Right lobe of liver (tissue), 6 donors: Measurements from ENCODE around the gene NDUFC1. TPM values are rescaled to one million over a fixed set of nuclear protein-coding genes. Genes with fewer than 3 reads are reported as not detected.

Experiments used
- ATAC-seq, 4 donors: fragments of 200-7000 bp; cut with Tn5 transposase; one replicate each; pipeline ENCODE4 v1.9.1; 2020; ENCODE audit warnings: mild to moderate bottlenecking in 4 of 4, moderate library complexity in 4 of 4
- DNase-seq, 3 donors: peaks; one replicate each; pipeline ENCODE4 v3.0.0-alpha.2; 2020
- H3K27ac ChIP-seq, 3 donors: fragments of 200-600 bp; one replicate each; pipeline ENCODE4 v1.8.0; 2022
- H3K27me3 ChIP-seq, 2 donors: fragments of 200-600 bp; one replicate each; pipeline ENCODE4 v1.8.0; 2022
- H3K36me3 ChIP-seq, 4 donors: fragments of 200-600 bp; sonication (generic) in 1 of 4; one replicate each; pipeline versions ENCODE4 v1.5.1 to v1.8.0; 2017 to 2022; ENCODE audit warnings: control low read depth in 1 of 4
- H3K4me1 ChIP-seq, 4 donors: fragments of 200-600 bp; sonication (generic) in 1 of 4; one replicate each; pipeline versions ENCODE4 v1.5.1 to v1.8.0; 2017 to 2022; ENCODE audit warnings: control low read depth in 1 of 4
- H3K4me3 ChIP-seq, 3 donors: fragments of 200-600 bp; one replicate each; pipeline ENCODE4 v1.8.0; 2022
- H3K9me3 ChIP-seq, 4 donors: fragments of 200-600 bp; sonication (generic) in 1 of 4; one replicate each; pipeline versions ENCODE4 v1.5.1 to v1.8.0; 2017 to 2022; ENCODE audit warnings: control low read depth in 1 of 4
- POLR2A ChIP-seq: fragments of 450-650 bp; IDR thresholded peaks from one replicate; pipeline ENCODE4 v1.6.1; 2017; ENCODE audit warnings: antibody characterized with exemption, mild to moderate bottlenecking
- WGBS: methylation state at CpG from one replicate; pipeline ENCODE4 v1.1.6; 2018; ENCODE audit warnings: low coverage, low lambda C conversion rate; ENCODE audit not compliant: insufficient coverage; ENCODE audit errors: missing lambda C conversion rate; 5-methylcytosine and 5-hydroxymethylcytosine counted together
- intact Hi-C, 2 donors: fragments of 100-400 bp; cut with DNase I; formaldehyde crosslinking; loops; one replicate each; pipeline versions ENCODE4 v1.11.2 to v1.14.1; 2022
- total RNA-seq, 6 experiments: library from RNA; depleted of rRNA in 2 of 6; stranded (reverse); fragments of >200 nt in 2 of 6; fragmentation: NEBNext Ultra II Directional in 3 of 6; extraction: Animal tissue kit (Norgen Biotek cat#: 25700) in 3 of 6; gene quantifications; one replicate each; pipeline versions ENCODE4 v1.1.0 to v1.2.4, GENCODE V29; 2016 to 2023
- TF ChIP-seq, protein P1 (sequence below), 4 donors: fragments of 200-600 bp in 3 of 4; fragments of 450-650 bp in 1 of 4; IDR thresholded peaks; one replicate each; pipeline versions ENCODE4 v1.5.1 to v1.8.0; 2016 to 2022; ENCODE audit warnings: antibody characterized with exemption in 4 of 4, mild to moderate bottlenecking in 2 of 4
- donor health status: DM: no; HTN: yes; CAD: no.
- donor health status: DM: no; HTN: no; CAD: no.
- donor health status: DM: no; HTN: no; CAD: no.
- donor health status: DM: no; HTN: yes; CAD: no.
- donor health status: DM: no; HTN: yes; CAD: no.

NDUFC1 gene
- total RNA-seq, 6 experiments from 2014 or later = 24.7 to 41.0 (median 32.1) TPM

DNA sequence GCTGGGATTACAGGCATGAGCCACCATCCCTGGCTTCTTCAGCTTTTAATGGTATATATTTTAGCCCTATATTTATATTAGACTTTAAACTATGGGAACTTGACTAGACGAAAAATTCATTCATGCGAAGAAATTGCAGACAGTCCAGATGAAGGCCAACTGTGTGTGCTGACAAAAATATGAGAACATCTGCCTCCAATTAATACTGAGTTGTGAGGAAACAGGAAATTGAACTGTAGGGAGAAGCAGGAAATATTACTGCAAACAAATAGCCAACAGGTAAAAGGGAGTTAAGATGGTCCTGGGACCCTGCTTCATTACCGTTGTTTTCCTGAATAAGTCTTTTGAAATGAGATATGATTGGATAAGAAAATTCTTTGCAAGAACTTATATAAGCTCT is 48.6 kb downstream of the NDUFC1 start:
- no peak for TF ChIP-seq POLR2A
- TF ChIP-seq, protein P1, sequence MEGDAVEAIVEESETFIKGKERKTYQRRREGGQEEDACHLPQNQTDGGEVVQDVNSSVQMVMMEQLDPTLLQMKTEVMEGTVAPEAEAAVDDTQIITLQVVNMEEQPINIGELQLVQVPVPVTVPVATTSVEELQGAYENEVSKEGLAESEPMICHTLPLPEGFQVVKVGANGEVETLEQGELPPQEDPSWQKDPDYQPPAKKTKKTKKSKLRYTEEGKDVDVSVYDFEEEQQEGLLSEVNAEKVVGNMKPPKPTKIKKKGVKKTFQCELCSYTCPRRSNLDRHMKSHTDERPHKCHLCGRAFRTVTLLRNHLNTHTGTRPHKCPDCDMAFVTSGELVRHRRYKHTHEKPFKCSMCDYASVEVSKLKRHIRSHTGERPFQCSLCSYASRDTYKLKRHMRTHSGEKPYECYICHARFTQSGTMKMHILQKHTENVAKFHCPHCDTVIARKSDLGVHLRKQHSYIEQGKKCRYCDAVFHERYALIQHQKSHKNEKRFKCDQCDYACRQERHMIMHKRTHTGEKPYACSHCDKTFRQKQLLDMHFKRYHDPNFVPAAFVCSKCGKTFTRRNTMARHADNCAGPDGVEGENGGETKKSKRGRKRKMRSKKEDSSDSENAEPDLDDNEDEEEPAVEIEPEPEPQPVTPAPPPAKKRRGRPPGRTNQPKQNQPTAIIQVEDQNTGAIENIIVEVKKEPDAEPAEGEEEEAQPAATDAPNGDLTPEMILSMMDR (IDR thresholded peaks at IDR 0.05) = no peak
- Histone ChIP-seq H3K27ac (no peak overlapping the region), H3K4me1 (no peaks in the 10 kb centered on the region), H3K4me3 (no peak overlapping the region), H3K36me3 (no peaks in the 10 kb centered on the region), H3K27me3 (no peaks in the 10 kb centered on the region), H3K9me3 (no peaks in the 10 kb centered on the region)
- WGBS = 55% methylated on average over 1 of the region's 3 CpGs
- intact Hi-C loops = no loop called here
- DNase-seq (no peak), ATAC-seq (no peak)

DNA sequence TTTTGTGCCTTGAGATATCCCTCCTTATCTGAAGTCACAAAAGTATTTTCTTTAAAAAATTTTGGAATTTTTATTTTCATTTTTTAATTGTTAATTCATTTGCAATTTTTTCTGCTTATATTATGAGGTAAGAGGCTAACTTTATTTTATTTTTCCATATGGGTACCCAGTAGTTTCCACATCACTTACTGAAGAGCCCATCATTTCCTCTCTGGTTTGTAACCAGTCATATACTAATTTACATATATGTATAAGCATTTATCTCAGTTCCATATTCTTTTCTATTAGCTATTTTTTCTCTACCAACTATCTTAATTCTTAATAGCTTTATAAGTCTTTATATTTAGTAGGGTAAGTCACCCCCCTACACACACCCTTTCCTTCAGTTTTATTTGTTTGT is 49.2 kb downstream of the NDUFC1 start:
- ATAC-seq = no peak
- H3K9me3 ChIP-seq = no peaks in the 10 kb centered on the region
- no peaks in the 10 kb centered on the region for H3K27me3 ChIP-seq
- DNase-seq = no peak
- TF ChIP-seq, protein P1 (IDR thresholded peaks at IDR 0.05) = no peak
- no peak for TF ChIP-seq POLR2A
- H3K4me1 ChIP-seq = no peaks in the 10 kb centered on the region
- intact Hi-C loops = no loop called here
- no peaks in the 10 kb centered on the region for H3K36me3 ChIP-seq
- no peak overlapping the region for H3K4me3 ChIP-seq
- H3K27ac ChIP-seq = no peak overlapping the region

DNA sequence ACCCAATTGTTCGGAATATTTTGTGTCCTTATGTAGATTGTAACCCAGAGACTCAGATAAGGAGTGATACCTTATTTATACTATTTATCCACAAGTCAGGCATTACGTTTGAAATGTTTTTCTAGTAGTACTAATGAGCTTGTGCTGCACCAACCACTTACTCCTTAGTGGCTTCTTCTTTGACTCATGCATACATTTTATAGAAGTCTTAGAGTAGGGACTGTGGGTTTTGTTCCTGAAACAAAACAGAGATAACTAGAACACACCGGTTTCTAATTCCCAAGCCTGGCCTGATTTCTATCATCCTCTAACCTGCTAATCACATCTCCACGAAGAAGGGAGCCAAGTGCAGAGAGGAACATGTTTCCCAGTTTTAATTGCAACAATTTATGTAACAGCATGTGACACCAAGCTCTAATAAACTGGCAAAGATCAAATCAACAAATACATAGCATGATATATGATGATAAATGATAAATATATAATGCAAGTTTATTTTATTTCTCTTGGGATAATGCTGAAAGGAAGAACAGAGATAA is 54.5 kb downstream of the NDUFC1 start:
- H3K4me1 ChIP-seq = no peaks in the 10 kb centered on the region
- DNase-seq (no peak), ATAC-seq (no peak)
- H3K27ac ChIP-seq = no peak overlapping the region
- no peaks in the 10 kb centered on the region for H3K9me3 ChIP-seq
- H3K4me3 ChIP-seq = no peak overlapping the region
- intact Hi-C loops = no loop called here
- 92% methylated on average over 4 of the region's 4 CpGs for WGBS
- no peaks in the 10 kb centered on the region for H3K27me3 ChIP-seq
- TF ChIP-seq, protein P1 (IDR thresholded peaks at IDR 0.05) = no peak
- TF ChIP-seq POLR2A = no peak
- H3K36me3 ChIP-seq = no peaks in the 10 kb centered on the region

DNA sequence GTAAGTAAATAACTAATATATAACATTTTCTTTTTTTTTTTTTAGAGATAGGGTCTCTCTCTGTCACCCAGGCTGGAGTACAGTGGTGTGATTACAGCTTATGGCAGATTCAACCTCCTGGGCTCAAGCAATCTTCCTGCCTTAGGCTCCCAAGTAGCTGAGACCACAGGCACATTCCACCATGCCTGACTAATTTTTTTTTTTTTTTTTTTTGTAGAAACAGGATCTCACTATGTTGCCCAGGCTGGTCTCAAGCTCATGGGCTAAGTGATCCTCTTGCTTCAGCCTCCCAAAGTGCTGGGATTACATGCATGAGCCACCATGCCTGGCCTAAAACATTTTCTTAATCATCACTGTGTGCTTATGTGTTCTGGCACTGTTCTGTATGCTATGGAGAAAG is 55.0 kb downstream of the NDUFC1 start:
- Histone ChIP-seq H3K36me3 (no peaks in the 10 kb centered on the region), H3K4me1 (no peaks in the 10 kb centered on the region), H3K4me3 (no peak overlapping the region), H3K27me3 (no peaks in the 10 kb centered on the region), H3K27ac (no peak overlapping the region), H3K9me3 (no peaks in the 10 kb centered on the region)
- no peak for TF ChIP-seq POLR2A
- TF ChIP-seq, protein P1 (IDR thresholded peaks at IDR 0.05) = no peak
- no peak for DNase-seq
- intact Hi-C loops = no loop called here
- ATAC-seq = no peak

DNA sequence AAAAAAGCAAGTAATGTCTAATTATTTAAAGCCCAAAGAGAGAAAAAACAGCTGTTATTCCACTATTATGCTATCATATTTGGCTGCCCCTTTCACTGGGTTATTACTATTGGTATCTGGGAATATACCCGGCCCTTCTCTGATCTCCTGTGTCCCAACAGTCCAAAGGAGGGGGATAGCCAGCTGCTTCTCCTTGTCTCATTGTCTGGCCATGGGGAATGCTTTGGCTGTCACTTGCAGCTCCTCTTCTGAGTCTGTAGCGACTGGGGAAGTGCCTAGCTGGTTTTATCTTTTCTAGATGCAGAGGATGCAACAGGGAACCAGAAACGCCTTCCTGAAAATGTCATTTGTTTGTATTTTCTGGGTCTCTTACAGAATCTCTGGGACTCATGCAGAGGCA is 56.1 kb downstream of the NDUFC1 start:
- no peaks in the 10 kb centered on the region for H3K27me3 ChIP-seq
- no peak overlapping the region for H3K27ac ChIP-seq
- ATAC-seq (no peak), DNase-seq (no peak)
- H3K4me3 ChIP-seq = no peak overlapping the region
- H3K9me3 ChIP-seq = no peaks in the 10 kb centered on the region
- WGBS = 53% methylated on average over 2 of the region's 3 CpGs
- H3K4me1 ChIP-seq = no peaks in the 10 kb centered on the region
- intact Hi-C loops = no loop called here
- no peaks in the 10 kb centered on the region for H3K36me3 ChIP-seq
- TF ChIP-seq, protein P1 (IDR thresholded peaks at IDR 0.05) = no peak
- no peak for TF ChIP-seq POLR2A
